DMS53 treated with DMSO at 0.1 percent for 48 hours (cell line): ENCODE measurements around the gene TLR3.

Source experiments
- DNase-seq: peaks from one replicate; lab custom pipeline; 2025; ENCODE audit not compliant: unreplicated experiment; lab: John Stamatoyannopoulos, UW

The TLR3 gene

DNA sequence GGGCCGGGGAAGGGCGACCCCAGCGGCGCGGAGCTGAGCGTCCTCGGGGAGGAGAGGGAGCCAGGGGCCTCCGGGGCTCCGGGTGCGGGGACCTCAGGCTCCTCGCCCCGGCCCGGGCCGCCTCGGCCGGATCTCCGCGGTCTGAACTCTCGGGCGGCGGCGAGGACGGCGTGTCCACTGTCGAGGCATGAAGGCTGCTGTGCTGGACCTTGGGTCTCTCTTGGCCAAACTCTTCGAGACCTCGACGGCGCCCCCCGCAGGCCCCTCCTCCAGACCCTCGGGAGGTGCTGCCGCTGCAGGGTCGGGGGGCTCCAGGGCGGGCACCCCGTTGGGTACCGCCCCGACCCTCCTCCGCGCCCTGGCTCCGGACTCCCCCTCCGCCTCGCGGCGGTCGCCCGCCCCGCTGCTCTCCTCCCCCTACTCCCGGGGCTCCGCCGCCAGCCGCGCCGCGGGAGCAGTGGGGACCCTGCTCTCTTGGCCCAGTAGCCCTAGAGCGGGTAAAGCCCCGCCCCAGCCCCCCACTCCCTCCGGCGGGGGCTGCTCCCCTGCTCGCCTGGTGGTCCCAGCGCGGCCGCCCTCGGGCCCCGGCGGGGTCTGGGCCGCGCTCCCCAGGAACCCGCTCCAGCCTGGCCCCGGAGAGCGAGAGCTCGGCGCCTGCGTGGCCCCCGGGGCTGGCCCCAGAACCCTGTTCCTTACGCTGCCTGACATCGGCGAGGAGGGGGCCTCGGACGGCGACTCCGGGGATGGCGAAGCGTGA lies 36.1 kb downstream of the TLR3 start:
- DNase-seq = no peak

DNA sequence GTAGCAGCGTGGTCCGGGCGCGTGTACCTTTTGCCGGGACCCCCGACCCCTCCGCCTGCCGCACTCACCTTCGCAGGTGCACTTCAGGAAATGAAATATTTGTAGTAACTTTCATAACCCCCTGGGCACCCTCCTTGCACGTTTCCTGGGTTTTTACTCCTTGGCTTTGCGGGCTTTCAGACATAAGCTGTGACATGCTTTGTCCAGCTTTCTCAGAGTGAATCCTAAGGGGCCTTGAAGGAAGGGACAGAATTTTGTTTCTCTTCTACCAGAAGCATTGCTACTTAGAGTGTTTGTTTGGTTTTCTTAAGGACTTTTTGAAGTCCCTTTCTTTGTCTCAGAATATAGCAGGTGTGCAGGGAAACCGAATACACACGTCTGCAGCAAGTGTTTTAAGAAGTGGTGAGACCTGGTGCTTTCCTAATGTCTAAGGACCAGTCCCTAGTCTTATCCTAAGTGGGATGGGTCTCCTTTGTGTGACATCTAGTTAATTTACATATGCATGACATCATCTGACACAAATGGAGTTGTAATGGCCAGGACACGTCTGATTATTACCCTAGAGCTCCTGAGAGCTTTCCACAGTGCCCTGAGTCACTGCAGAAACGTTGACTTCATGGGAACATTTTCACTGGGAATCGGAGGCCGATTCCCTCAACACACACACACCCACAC lies 36.8 kb downstream of the TLR3 start:
- peak; percentile 76 for DNase-seq

DNA sequence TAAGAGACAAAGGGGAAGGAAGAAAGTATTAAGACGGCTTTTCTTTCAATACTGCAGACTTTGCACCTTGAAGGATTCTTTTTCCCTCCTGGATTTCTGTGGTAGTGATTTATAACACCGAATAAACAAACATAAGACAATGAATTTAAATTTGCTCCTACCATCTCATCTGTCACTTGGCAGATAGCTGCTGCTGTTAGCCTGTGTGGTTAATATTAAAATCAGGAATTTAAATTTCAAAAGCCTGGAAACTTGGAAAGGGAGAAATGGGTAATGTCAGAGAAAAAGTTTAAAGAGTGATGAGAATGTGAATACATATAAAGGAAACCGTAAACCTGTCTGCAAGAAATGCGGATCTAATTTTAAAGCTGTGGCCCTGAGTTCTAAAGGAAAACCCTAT lies 39.0 kb downstream of the TLR3 start:
- no peak for DNase-seq

DNA sequence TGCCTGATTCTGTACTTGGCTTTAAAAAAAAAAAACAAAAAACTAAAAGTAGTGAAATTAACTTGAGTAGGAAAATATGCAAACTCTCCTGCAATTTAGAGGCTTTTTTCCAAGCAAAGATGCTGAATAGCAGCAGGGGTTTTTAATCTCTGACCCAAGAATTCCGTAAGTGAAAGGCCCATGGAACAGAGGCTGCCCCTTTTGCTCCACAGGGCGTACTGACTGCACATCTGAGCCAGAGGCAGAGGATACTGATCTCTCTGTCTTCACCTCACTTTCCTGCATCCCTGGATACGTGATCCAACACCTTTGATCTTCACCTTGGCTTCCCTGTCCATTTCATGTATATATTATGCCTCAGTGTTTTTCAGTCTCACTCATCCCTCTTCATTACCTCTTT lies 39.4 kb downstream of the TLR3 start:
- DNase-seq = no peak

DNA sequence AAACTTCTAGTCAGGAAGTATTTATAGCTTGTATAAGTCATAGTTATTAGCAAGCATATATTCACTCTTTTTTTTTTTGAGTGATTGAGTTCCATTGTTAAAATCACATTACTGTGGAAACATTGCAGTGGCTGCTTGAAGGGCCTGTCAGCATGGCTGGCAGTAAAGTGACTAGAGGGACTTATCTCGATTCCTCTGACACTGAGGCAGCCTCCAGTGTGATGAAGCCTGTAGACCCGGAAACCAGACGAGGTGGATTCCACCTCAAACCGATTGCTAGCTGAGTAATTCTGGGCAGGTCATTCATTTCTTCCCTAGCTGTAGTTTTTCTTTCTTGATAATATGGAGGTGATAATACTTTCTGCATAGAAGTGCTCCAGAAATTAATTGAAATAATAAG lies 40.3 kb downstream of the TLR3 start:
- no peak for DNase-seq

DNA sequence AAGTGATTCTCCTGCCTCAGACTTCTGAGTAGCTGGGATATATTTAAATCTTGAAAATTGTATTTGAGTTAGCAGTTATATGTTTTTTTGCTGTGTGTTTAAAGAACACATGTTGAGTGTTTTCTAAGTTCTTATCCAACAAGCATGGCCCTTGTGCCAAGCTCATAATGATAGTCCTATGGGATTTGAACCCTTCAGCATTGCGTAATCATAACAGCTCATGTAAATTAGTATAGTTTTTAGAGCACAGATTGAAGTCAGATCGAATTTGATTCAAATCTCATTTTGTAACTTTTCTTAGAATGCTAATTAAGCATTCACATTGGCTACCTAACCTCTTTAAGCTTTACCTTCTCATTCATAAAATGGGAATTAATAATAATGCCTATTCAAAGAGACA lies 47.7 kb downstream of the TLR3 start:
- DNase-seq = no peak

DNA sequence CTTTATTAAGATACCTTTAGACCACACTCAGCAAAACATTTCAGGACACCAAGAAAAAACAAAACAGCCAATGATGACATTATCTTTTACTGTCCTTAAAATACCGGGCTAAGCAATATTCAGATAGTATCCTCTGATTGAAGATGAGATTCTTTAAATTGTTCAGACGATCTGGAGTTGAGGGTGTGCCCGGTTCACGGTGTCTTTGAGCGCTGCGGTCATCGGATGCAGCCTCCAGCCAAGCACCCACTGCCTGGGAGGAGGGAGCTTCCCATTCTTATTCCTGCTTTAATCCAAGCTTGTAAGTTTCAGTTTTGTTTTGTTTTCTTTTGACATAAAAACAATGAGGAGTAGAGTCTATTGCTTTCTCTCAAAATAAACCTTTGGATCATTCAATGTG lies 49.6 kb downstream of the TLR3 start:
- no peak for DNase-seq

DNA sequence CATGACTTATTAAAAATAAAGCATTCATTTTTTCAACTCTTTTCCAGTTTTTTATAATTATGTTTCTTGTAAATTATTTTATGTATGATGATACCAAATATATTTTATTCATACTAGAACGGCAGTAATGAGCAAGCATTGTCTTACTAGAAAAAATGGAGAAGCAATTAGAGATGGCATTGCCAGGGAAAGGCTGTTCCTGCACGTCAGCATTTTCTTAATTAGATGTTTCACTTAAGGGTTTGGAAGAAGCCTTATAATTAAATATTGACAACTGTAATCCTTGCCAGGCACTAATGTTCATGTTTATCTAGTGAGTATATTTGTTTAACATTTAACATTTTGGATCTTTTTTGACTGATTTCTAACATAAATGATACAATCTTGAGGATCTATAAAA lies 52.1 kb downstream of the TLR3 start:
- no peak for DNase-seq

DNA sequence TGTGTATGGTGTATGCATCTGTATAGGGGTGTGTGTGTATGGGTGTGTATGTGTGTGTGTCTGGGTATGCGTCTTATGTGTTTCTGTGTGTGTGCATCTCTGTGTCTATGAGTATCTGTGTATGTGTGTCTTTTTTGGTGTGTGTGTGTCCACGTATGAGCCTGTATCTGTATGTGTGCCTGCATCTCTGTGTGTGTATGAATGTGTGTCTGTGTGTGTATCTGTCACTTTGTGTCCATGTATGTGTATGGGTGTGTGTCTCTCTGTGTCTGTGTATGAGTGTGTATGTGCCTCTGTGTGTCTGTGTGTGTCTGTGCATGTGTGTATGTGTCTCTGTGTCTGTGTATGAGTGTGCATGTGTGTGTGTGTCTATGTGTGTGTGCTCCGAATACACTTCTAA lies 59.9 kb downstream of the TLR3 start:
- DNase-seq = no peak

DNA sequence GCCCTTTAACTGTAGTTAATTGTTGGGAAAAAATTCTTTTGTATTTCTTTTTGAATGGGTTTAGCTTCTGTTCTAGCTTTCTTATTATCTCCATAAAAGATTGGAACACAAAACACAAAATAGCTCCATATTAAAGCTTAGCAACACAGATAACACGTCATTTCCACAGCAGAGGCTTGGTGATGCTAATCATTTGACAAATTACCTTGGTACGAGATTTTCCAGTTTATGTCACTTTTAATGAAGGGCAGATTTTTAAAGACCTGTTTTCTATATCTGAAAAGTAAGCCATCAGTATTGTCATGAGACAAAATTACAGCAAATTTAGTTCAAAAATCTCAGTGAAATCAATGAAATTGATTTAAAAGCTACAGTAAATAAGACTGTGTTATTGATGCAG lies 63.0 kb downstream of the TLR3 start:
- DNase-seq = no peak

DNA sequence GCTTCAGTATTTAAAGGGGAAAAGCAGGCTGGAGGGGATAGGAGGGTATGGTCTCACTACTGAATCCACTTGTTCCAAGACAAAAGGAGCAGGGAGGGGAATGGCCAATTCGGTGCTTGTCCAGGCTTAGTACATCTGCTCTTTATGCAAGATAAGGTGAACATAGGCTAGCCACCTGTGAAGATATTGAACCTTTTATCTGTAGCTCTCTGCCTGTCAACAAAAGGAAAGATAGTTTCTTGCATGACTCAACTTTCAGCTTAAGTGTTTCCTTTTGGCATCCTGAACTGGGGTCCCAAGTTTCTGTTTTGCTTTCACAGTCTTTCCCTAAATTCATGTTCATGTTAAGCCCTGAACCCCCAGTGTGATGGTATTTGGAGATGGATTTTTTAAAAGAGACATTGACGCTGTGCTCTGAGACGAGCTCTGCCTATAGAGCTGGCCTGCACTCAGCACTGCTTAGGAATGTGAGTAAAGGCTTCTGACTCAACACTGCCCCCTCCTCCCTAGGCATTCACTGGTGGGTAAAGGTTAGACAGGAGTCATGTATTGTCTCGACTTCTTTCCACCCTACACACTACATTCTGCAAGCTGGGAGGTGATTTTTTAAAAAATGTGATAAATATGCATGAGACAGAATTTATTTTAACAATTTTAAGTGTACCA lies 63.8 kb downstream of the TLR3 start:
- DNase-seq = no peak

DNA sequence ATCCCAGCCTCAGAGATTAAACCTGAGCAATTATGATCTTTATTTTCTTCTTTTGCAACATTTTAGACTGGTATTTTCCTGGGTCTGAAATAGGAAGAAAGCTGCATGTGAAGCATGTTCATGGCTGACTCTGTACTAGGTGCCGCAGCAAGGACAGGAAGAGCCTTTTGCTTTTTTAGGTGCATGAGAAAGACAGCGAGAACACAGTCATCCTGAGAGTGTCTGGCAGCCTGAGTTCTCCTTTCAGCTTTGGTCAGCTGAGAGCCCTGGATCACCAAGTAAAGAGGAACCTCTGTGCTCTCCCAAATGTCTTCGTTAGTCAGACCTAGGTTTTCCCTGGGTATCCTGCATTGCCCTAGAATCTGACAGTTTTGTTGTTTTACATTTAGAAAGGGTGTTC lies 65.3 kb downstream of the TLR3 start:
- DNase-seq = no peak

DNA sequence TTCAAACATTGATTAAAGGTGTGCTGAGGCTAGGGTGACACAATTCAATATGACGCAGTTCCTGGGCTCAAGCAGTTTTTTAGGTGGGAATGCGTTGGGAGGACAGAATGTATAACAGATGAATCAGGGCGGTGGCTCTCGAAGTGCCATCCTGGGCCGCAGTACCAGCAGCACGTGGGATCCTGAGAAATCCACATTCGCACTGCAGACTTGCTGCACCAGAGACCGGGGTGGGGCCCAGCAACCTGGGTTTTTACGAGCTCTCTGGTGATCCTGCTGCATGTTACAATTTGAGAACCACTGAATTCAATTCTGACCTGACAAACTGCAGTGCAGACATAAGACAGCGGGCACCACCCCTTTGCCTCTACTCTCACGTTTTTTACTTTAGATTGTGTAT lies 65.9 kb downstream of the TLR3 start:
- no peak for DNase-seq

DNA sequence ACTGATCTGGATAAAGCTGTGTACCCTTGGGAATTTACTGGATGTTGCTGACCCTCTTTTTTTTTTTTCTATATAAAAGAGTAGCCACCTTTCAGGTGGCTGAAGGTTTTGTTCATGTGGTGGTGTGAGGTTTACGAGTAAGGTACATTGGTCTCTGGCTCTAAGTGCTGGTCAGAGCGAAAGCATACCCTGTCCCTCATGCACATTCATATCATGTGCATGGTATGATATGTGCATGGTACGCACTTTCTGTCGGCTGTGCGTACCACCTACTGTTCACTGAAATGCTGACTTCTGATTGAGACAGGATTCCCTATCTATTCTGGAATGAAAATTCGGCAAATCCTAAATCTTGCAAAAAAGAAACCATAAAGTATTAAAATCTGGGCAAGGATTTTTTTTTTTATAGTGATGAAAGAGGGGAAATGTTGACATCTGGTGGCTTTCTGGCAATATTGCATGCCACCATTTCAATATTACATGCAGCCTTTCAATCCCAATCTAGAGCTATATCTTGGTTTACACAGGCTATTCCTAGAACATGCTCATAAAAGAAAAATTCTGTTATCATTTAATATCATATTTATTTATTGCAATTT lies 68.3 kb downstream of the TLR3 start:
- peak; percentile 30 for DNase-seq
